GM19099 (cell line): ENCODE data around the gene ANKRD50.

Source experiments
- POLR2A ChIP-seq: IDR thresholded peaks from 3 replicates; pipeline ENCODE4 v1.6.1; 2011; ENCODE audit warnings: low read depth; ENCODE audit not compliant: insufficient read length; ENCODE audit errors: extremely low read depth

Gene ANKRD50

DNA sequence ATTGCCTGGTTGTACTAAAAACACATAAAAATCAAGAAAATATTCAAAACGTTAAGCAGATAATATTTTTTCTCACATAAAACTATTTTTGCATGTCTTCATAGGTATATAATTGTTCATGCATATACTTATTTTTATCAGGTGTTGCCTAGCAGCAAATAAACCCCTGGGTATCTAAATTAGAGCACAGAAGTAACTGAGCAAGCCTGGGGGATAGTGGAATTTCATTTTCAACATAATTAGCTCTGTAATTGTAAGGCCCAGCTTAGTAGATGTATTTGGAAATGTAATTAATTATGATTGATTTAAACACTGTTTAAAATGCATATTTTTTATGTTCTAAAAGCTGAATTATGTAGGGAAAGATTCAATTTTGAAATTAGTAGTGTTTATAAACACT is 82.9 kb downstream of the ANKRD50 start:
- TF ChIP-seq POLR2A: no peak
